HG03565 (cell line): ENCODE data around the gene CAPZB.

Experiments
- ATAC-seq: cut with Tn5 transposase; IDR thresholded peaks from one replicate; pipeline ENCODE4 v1.9.1; 2021; ENCODE audit warnings: mild to moderate bottlenecking, moderate library complexity; ENCODE audit not compliant: unreplicated experiment

Gene CAPZB

GRCh38 chr1:19450811-19451515, 34.4 kb downstream of the CAPZB start:
- ATAC-seq = no peak

GRCh38 chr1:19449454-19450228, 35.7 kb downstream of the CAPZB start:
- no peak for ATAC-seq

GRCh38 chr1:19448491-19449439, 36.6 kb downstream of the CAPZB start:
- no peak for ATAC-seq

- no peak for ATAC-seq
Measured at GRCh38 chr1:19447550-19447949, 37.8 kb downstream of the CAPZB start.

GRCh38 chr1:19445417-19446342, 39.7 kb downstream of the CAPZB start:
- ATAC-seq = no peak

- no peak for ATAC-seq
Measured at GRCh38 chr1:19444296-19445021, 40.9 kb downstream of the CAPZB start.

GRCh38 chr1:19443326-19443725, 42.0 kb downstream of the CAPZB start:
- no peak for ATAC-seq

- ATAC-seq = no peak
Measured at GRCh38 chr1:19442154-19443096, 42.9 kb downstream of the CAPZB start.

- no peak for ATAC-seq
Measured at GRCh38 chr1:19441048-19441780, 44.1 kb downstream of the CAPZB start.

GRCh38 chr1:19439464-19440171, 45.7 kb downstream of the CAPZB start:
- ATAC-seq = no peak

- no peak for ATAC-seq
Measured at GRCh38 chr1:19438516-19439195, 46.7 kb downstream of the CAPZB start.

- ATAC-seq = no peak
Measured at GRCh38 chr1:19437891-19438294, 47.4 kb downstream of the CAPZB start.

GRCh38 chr1:19436716-19437476, 48.4 kb downstream of the CAPZB start:
- no peak for ATAC-seq

GRCh38 chr1:19435851-19436455, 49.4 kb downstream of the CAPZB start:
- no peak for ATAC-seq

GRCh38 chr1:19435181-19435580, 50.2 kb downstream of the CAPZB start:
- no peak for ATAC-seq

- ATAC-seq = no peak
Measured at GRCh38 chr1:19433719-19433998, 51.7 kb downstream of the CAPZB start.
